OCI-LY7 (cell line): ENCODE measurements around the gene DNAAF8. TPM values are rescaled to one million over a fixed set of nuclear protein-coding genes. Genes with fewer than 3 reads are reported as not detected.
A peak's percentile ranks its signal among the peaks of the same experiment; 100 is the strongest.

Experiments used
- BruUV-seq: library from RNA; stranded (reverse); fragments of 400-500 nt; replicated peaks from 2 replicates; lab custom pipeline; 2021; lab: Mats Ljungman, UMichigan
- CTCF ChIA-PET: fragments of 300-600 bp; sonication (Branson Sonifier 250); formaldehyde crosslinking; loops from one replicate; lab custom pipeline; 2022; ENCODE audit warnings: antibody characterized with exemption; ENCODE audit not compliant: unreplicated experiment; lab: Charles Lee
- POLR2A ChIA-PET: fragments of 300-600 bp; sonication (Branson Sonifier 250); formaldehyde crosslinking; loops from one replicate; lab custom pipeline; 2022; ENCODE audit warnings: antibody characterized with exemption; lab: Charles Lee
- DNase-seq: peaks from one replicate; pipeline ENCODE4 v3.0.0-alpha.2; 2015; ENCODE audit warnings: low spot score
- H2AFZ ChIP-seq: fragments of 200-600 bp; sonication (generic), shearing (Covaris generic); 2 replicates; pipeline ENCODE4 v1.6.1; 2014; ENCODE audit warnings: mild to moderate bottlenecking, antibody characterized with exemption, low read length, moderate library complexity
- H3K27ac ChIP-seq: fragments of 200-600 bp; sonication (generic); 2 replicates; pipeline ENCODE4 v1.5.1; 2014; ENCODE audit warnings: mixed run types, low read depth, mild to moderate bottlenecking, moderate library complexity, low read length, inconsistent platforms; ENCODE audit not compliant: poor library complexity, severe bottlenecking
- H3K36me3 ChIP-seq: fragments of 200-600 bp; sonication (generic); 2 replicates; pipeline ENCODE4 v1.6.1; 2014; ENCODE audit warnings: mild to moderate bottlenecking, antibody characterized with exemption, low read length, moderate library complexity, mixed read lengths; ENCODE audit not compliant: insufficient read depth
- H3K4me1 ChIP-seq: fragments of 200-600 bp; sonication (generic); 2 replicates; pipeline ENCODE4 v1.5.1; 2014; ENCODE audit warnings: mild to moderate bottlenecking, low read length; ENCODE audit not compliant: insufficient read depth, poor library complexity, severe bottlenecking
- H3K4me2 ChIP-seq: fragments of 200-600 bp; sonication (generic); 2 replicates; pipeline ENCODE4 v1.6.1; 2014; ENCODE audit warnings: mild to moderate bottlenecking, low read length
- H3K4me3 ChIP-seq: fragments of 200-600 bp; sonication (generic); 2 replicates; pipeline ENCODE4 v1.5.1; 2014; ENCODE audit warnings: mild to moderate bottlenecking, low read depth, low read length; ENCODE audit not compliant: poor library complexity, severe bottlenecking
- H3K79me2 ChIP-seq: fragments of 200-600 bp; sonication (generic); 2 replicates; pipeline ENCODE4 v1.6.1; 2016; ENCODE audit warnings: low read depth, mild to moderate bottlenecking, low read length, moderate library complexity, mixed read lengths; ENCODE audit not compliant: insufficient read depth
- H3K9me2 ChIP-seq: fragments of 200-600 bp; sonication (generic); 2 replicates; pipeline ENCODE4 v1.6.1; 2016; ENCODE audit warnings: mild to moderate bottlenecking, low read length, mixed read lengths; ENCODE audit not compliant: insufficient read depth
- H3K9me3 ChIP-seq: fragments of 200-600 bp; sonication (generic); 2 replicates; pipeline ENCODE4 v1.6.1; 2014; ENCODE audit warnings: mild to moderate bottlenecking, mixed run types, low read length, mixed read lengths
- H4K20me1 ChIP-seq: fragments of 200-600 bp; sonication (generic); 2 replicates; pipeline ENCODE4 v1.6.1; 2014; ENCODE audit warnings: mild to moderate bottlenecking, antibody characterized with exemption, low read length, moderate library complexity, mixed read lengths; ENCODE audit not compliant: insufficient read depth
- EZH2phosphoT487 ChIP-seq: fragments of 200-600 bp; sonication (generic); IDR thresholded peaks from 2 replicates; pipeline ENCODE4 v1.6.1; 2018; ENCODE audit warnings: low read depth, borderline replicate concordance, mild to moderate bottlenecking, mixed run types, antibody characterized with exemption, low read length, moderate library complexity, mixed read lengths
- intact Hi-C: fragments of 100-400 bp; cut with micrococcal nuclease; formaldehyde crosslinking; loops from one replicate; pipeline ENCODE4 v1.10.0; 2022; ENCODE audit not compliant: unreplicated experiment
- total RNA-seq, 2 experiments: library from RNA; depleted of rRNA in 1 of 2; stranded (reverse); fragments of >200 nt in 1 of 2; shearing (Covaris generic) in 1 of 2; gene quantifications; 2 replicates each; pipeline ENCODE4 v1.2.3, GENCODE V29; 2014 to 2022
- TF ChIP-seq, protein P1 (sequence below): fragments of 200-600 bp; sonication (generic); conservative IDR thresholded peaks from 2 replicates; pipeline ENCODE4 v1.5.1; 2014; ENCODE audit warnings: mild to moderate bottlenecking, antibody characterized with exemption, low read length, moderate library complexity, mixed read lengths

DNAAF8 gene
- total RNA-seq, 2 experiments from 2014 or later: 0.38 to 1.1 TPM

DNA sequence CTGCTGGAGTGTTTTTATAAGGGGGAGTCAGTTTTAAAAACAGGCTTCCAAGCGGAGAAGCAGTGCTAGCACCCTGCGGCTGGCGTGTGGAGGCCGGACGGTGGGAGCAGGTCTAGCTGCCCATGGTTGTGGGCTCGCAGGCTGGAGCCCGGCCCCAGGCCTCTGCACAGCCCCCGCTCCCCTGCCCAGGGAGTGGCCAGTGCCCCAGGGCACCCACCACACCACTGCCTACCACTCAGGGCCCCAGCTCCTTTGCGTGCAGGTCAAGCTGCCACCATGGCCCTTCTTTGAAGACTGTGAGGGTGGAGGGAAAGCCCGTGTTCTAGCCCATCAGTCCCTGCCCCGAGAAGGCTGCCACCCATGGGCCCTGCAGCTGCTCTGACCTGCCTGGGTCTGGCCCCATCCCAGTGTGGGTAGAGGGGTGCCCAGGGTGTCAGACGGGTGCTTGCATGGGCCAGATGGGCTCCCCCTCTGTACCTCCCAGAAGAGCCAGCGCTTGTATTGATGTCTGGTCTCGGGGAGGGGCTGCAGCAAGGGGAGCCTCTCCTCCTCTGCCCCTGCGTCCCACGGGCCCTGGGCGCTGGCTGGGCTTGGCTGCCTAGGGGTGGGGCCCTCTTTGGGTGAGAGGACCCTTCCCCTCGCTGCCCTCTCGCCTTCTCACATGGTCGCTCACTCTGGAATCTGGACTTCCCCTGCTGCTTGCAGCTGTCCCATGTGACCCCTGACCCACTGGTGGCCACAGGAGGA lies 42.5 kb upstream of the DNAAF8 start:
- Histone ChIP-seq H4K20me1 (0 out of 2 replicates have a peak, but pooled peaks cover 4% of the 10 kb centered on the region), H3K4me3 (no peak overlapping the region), H3K4me2 (no peak overlapping the region), H3K9me2 (no peaks in the 10 kb centered on the region), H3K27ac (no peak overlapping the region), H3K79me2 (no peaks in the 10 kb centered on the region), H2AFZ (no peak overlapping the region), H3K9me3 (no peaks in the 10 kb centered on the region), H3K4me1 (peaks cover 12% of the 10 kb centered on the region), H3K36me3 (peaks cover 15% of the 10 kb centered on the region; the same call in 1 of the 2 replicates)
- TF ChIP-seq EZH2phosphoT487: no peak
- TF ChIP-seq, protein P1, sequence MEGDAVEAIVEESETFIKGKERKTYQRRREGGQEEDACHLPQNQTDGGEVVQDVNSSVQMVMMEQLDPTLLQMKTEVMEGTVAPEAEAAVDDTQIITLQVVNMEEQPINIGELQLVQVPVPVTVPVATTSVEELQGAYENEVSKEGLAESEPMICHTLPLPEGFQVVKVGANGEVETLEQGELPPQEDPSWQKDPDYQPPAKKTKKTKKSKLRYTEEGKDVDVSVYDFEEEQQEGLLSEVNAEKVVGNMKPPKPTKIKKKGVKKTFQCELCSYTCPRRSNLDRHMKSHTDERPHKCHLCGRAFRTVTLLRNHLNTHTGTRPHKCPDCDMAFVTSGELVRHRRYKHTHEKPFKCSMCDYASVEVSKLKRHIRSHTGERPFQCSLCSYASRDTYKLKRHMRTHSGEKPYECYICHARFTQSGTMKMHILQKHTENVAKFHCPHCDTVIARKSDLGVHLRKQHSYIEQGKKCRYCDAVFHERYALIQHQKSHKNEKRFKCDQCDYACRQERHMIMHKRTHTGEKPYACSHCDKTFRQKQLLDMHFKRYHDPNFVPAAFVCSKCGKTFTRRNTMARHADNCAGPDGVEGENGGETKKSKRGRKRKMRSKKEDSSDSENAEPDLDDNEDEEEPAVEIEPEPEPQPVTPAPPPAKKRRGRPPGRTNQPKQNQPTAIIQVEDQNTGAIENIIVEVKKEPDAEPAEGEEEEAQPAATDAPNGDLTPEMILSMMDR: no peak
- CTCF ChIA-PET: no interaction called here
- POLR2A ChIA-PET: no interaction called here
- no peak for DNase-seq
- BruUV-seq: no TSS peak
- intact Hi-C loops: loop anchor here (2.0 kb wide), 1 partner anchor 43 kb away; the partner anchor contains the start of genes ANKS3 and DNAAF8

DNA sequence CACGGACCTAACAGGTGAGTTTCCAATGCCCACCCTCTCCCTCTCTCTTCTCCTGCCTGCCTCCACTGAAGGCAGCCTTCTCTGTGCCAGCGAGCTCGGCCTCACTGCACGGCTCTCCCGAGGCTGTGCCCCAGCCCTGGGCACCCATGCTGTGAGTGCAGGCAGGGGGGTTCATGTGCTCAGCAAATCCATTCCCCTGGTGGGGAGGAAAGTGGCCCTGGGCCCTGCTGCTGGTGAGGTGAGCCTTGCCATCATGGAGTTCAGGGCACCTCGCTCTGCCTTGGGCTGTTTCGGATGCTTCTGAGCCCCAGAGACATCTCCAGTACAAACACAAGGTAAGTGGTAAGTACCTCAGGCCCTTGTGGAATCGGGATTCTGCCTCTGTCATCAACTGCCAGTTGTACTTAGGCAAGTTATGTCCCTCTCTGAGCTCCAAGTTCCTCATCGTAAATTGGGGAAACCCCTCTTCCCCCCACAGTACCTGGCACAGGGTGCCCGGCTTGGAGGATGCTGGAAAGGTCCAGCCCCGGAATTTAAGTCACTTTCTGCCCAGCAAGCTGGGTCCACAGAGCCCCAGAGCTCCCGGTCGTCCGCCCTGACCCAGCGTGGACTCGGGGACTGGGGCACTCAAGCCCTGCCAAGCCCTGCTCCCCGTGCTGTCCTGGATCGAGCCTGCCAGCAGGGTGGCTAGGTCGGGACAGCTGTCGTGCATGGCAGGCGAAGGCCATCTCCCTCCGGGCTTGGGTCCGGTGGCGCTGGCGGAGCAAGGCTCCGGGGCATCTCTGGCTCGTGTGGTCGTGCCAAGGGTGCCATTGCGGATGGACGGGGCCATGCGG lies 41.7 kb upstream of the DNAAF8 start:
- Histone ChIP-seq H4K20me1 (0 out of 2 replicates have a peak, but pooled peaks cover 4% of the 10 kb centered on the region), H3K4me1 (peaks cover 12% of the 10 kb centered on the region), H3K9me2 (no peaks in the 10 kb centered on the region), H3K9me3 (no peaks in the 10 kb centered on the region), H2AFZ (peak overlapping the region; percentile 43), H3K4me3 (peak overlapping the region; percentile 90), H3K36me3 (peaks cover 21% of the 10 kb centered on the region; the same call in 1 of the 2 replicates), H3K4me2 (peak overlapping the region; percentile 93), H3K79me2 (no peaks in the 10 kb centered on the region), H3K27ac (no peak overlapping the region)
- ChIA-PET CTCF (no interaction called here), POLR2A (no interaction called here)
- no peak for TF ChIP-seq EZH2phosphoT487
- TF ChIP-seq, protein P1: no peak
- intact Hi-C loops: loop anchor here (2.0 kb wide), 1 partner anchor 42 kb away; the partner anchor contains the start of genes ANKS3 and DNAAF8
- BruUV-seq: no TSS peak
- DNase-seq: peak; percentile 16
